DOHH2 (cell line): ENCODE data around the gene SLC16A12.
"Not testable (repeated sequence)": the region's sequence is repeated elsewhere in the genome, so short reads cannot be mapped to it uniquely, and the experiment has no call there.

Experiments
- H3F3A ChIP-seq: fragments of 200-600 bp; sonication (generic), shearing (Covaris generic); 2 replicates; pipeline ENCODE4 v1.6.0; 2016; ENCODE audit warnings: antibody characterized with exemption, mild to moderate bottlenecking; ENCODE audit not compliant: control insufficient read depth, insufficient read depth
- H3K27ac ChIP-seq: fragments of 200-600 bp; sonication (generic); 2 replicates; pipeline ENCODE4 v1.5.1; 2014; ENCODE audit warnings: low read depth, mild to moderate bottlenecking, low read length, moderate library complexity
- H3K27me3 ChIP-seq: fragments of 200-600 bp; sonication (generic); 2 replicates; pipeline ENCODE4 v1.6.1; 2014; ENCODE audit warnings: mild to moderate bottlenecking, low read length, mixed read lengths; ENCODE audit not compliant: control insufficient read depth
- H3K36me3 ChIP-seq: fragments of 200-600 bp; sonication (generic); 2 replicates; pipeline ENCODE4 v1.6.1; 2014; ENCODE audit warnings: mild to moderate bottlenecking, low read length, moderate library complexity, mixed read lengths; ENCODE audit not compliant: control insufficient read depth
- H3K4me1 ChIP-seq: fragments of 200-600 bp; sonication (generic); 2 replicates; pipeline ENCODE4 v1.6.1; 2014; ENCODE audit warnings: mild to moderate bottlenecking, low read length, mixed read lengths; ENCODE audit not compliant: control insufficient read depth
- H3K4me2 ChIP-seq: fragments of 200-600 bp; sonication (generic); 2 replicates; pipeline ENCODE4 v1.6.0; 2014; ENCODE audit warnings: mild to moderate bottlenecking, low read length, moderate library complexity
- H3K4me3 ChIP-seq: fragments of 200-600 bp; sonication (generic); 2 replicates; pipeline ENCODE4 v1.5.1; 2014; ENCODE audit warnings: mild to moderate bottlenecking, low read length, mixed read lengths
- H3K79me2 ChIP-seq: fragments of 200-600 bp; sonication (generic); 2 replicates; pipeline ENCODE4 v1.6.1; 2014; ENCODE audit warnings: mild to moderate bottlenecking, low read length, mixed read lengths; ENCODE audit not compliant: control insufficient read depth
- H3K9me2 ChIP-seq: fragments of 200-600 bp; sonication (generic); replicated peaks from 2 replicates; pipeline ENCODE4 v1.6.1; 2014; ENCODE audit warnings: mild to moderate bottlenecking, low read length, mixed read lengths; ENCODE audit not compliant: control insufficient read depth
- H3K9me3 ChIP-seq: fragments of 200-600 bp; sonication (generic); 2 replicates; pipeline ENCODE4 v1.6.1; 2014; ENCODE audit warnings: antibody characterized with exemption, low read length, mixed read lengths; ENCODE audit not compliant: control insufficient read depth, insufficient read depth
- H4K20me1 ChIP-seq: fragments of 200-600 bp; sonication (generic); 2 replicates; pipeline ENCODE4 v1.6.0; 2014; ENCODE audit warnings: low read depth, mild to moderate bottlenecking, antibody characterized with exemption, low read length, moderate library complexity; ENCODE audit not compliant: control insufficient read depth, insufficient read depth
- EZH2phosphoT487 ChIP-seq: fragments of 200-600 bp; sonication (generic); IDR thresholded peaks from 2 replicates; pipeline ENCODE4 v1.6.1; 2017; ENCODE audit warnings: borderline replicate concordance, mild to moderate bottlenecking, antibody characterized with exemption, low read length, moderate library complexity, mixed read lengths
- TF ChIP-seq, protein P1 (sequence below): fragments of 200-600 bp; sonication (generic); IDR thresholded peaks from one replicate; pipeline ENCODE4 v1.5.1; 2014; ENCODE audit warnings: antibody characterized with exemption, mild to moderate bottlenecking, low read depth, low read length; ENCODE audit not compliant: poor library complexity, severe bottlenecking

Gene SLC16A12

DNA sequence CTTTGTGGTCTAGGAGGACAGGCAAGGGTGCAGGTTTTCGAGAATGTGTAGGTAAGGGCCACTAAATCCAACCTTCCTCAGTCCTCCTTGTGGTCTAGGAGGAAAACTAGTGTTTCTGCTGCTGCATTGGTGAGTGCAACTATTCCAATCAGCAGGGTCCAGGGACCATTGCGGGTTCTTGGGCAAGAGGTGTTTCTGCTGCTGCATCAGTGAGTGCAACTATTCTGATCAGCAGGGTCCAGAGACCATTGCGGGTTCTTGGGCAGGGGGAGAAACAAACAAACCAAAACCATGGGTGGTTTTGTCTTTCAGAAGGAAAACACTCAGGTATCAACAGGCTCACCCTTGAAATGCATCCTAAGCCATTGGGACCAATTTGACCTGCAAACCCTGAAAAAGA lies 127.6 kb downstream of the SLC16A12 start:
- not testable (repeated sequence) for H3K79me2 ChIP-seq, H3K4me1 ChIP-seq, H3K4me3 ChIP-seq, H3K4me2 ChIP-seq, H3K27ac ChIP-seq, H3K36me3 ChIP-seq, H3K27me3 ChIP-seq, H3F3A ChIP-seq, H3K9me2 ChIP-seq, H3K9me3 ChIP-seq, H4K20me1 ChIP-seq

- not testable (repeated sequence) for H3K27ac ChIP-seq, H3K4me2 ChIP-seq, H3K9me3 ChIP-seq, H3K4me1 ChIP-seq, H3F3A ChIP-seq, H3K36me3 ChIP-seq, H3K79me2 ChIP-seq, H4K20me1 ChIP-seq, H3K9me2 ChIP-seq, H3K27me3 ChIP-seq, H3K4me3 ChIP-seq
Observed at GRCh38 chr10:89406178-89406577, 129.2 kb downstream of the SLC16A12 start.

- Histone ChIP-seq H3K9me2 (no peaks in the 10 kb centered on the region), H3K4me1 (no peaks in the 10 kb centered on the region), H3K27me3 (no peaks in the 10 kb centered on the region), H4K20me1 (no peaks in the 10 kb centered on the region), H3K9me3 (no peaks in the 10 kb centered on the region), H3K4me3 (no peak overlapping the region), H3K27ac (no peak overlapping the region), H3K36me3 (no peaks in the 10 kb centered on the region), H3F3A (no peaks in the 10 kb centered on the region), H3K4me2 (no peak overlapping the region), H3K79me2 (no peaks in the 10 kb centered on the region)
- TF ChIP-seq EZH2phosphoT487: no peak
- TF ChIP-seq, protein P1, sequence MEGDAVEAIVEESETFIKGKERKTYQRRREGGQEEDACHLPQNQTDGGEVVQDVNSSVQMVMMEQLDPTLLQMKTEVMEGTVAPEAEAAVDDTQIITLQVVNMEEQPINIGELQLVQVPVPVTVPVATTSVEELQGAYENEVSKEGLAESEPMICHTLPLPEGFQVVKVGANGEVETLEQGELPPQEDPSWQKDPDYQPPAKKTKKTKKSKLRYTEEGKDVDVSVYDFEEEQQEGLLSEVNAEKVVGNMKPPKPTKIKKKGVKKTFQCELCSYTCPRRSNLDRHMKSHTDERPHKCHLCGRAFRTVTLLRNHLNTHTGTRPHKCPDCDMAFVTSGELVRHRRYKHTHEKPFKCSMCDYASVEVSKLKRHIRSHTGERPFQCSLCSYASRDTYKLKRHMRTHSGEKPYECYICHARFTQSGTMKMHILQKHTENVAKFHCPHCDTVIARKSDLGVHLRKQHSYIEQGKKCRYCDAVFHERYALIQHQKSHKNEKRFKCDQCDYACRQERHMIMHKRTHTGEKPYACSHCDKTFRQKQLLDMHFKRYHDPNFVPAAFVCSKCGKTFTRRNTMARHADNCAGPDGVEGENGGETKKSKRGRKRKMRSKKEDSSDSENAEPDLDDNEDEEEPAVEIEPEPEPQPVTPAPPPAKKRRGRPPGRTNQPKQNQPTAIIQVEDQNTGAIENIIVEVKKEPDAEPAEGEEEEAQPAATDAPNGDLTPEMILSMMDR: no peak
Observed at GRCh38 chr10:89404104-89405047, 131.0 kb downstream of the SLC16A12 start.

DNA sequence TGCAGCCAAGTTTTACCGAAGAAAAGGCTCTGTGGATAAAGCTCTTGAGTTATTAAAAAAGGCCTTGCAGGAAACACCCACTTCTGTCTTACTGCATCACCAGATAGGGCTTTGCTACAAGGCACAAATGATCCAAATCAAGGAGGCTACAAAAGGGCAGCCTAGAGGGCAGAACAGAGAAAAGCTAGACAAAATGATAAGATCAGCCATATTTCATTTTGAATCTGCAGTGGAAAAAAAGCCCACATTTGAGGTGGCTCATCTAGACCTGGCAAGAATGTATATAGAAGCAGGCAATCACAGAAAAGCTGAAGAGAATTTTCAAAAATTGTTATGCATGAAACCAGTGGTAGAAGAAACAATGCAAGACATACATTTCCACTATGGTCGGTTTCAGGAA lies 132.4 kb downstream of the SLC16A12 start:
- Histone ChIP-seq H3K27me3 (no peaks in the 10 kb centered on the region), H3K9me3 (no peaks in the 10 kb centered on the region), H3K27ac (no peak overlapping the region), H3K79me2 (no peaks in the 10 kb centered on the region), H3K4me3 (no peak overlapping the region), H3K9me2 (no peaks in the 10 kb centered on the region), H3K4me1 (no peaks in the 10 kb centered on the region), H3K4me2 (no peak overlapping the region), H3F3A (no peaks in the 10 kb centered on the region), H3K36me3 (no peaks in the 10 kb centered on the region), H4K20me1 (no peaks in the 10 kb centered on the region)
- no peak for TF ChIP-seq EZH2phosphoT487
- TF ChIP-seq, protein P1: no peak
